ENCODE measurements around the gene LYZL6.
"Not testable (repeated sequence)": the region's sequence is repeated elsewhere in the genome, so short reads cannot be mapped to it uniquely, and the experiment has no call there.

Gene LYZL6

DNA sequence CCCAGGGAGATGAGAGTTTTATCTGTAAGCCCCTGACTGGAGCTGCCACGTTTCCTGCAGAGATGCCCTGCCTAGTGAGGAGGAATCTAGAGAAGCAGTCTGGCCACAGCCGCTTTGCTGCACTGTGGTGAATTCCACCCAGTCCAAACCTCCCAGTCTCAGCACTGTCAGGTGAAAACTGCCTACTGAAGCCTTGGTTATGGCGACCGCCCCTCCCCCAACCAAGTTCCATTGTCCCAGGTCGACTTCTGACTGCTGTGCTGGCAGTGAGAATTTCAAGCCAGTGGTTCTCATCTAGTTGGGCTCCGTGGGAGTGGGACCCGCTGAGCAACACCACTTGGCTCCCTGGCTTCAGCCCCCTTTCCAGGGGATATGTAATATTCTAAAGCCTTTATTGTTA lies 10.2 kb upstream of the LYZL6 start:
- intact Hi-C loops (cut with DNase I) = no loop called here
- no peak for DNase-seq

DNA sequence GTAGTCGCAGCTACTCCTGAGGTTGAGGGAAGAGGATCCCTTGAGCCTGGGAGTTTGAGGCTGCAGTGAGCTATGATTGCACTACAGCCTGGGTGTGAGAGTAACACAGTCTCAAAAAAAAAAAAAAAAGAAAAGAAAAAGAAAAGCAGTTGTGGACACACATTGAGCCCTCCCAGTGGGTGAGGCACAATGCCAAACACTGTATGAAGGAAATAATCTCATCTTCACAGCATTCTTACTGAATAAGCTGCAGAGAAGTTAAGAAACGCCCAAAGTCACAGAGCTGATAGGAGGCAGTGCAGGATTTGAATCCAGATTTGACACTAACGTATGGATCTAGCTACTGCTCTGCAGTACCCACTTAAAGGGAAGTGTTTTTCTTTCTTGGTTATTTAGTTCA lies 5.9 kb upstream of the LYZL6 start:
- intact Hi-C loops (cut with DNase I) = no loop called here

DNA sequence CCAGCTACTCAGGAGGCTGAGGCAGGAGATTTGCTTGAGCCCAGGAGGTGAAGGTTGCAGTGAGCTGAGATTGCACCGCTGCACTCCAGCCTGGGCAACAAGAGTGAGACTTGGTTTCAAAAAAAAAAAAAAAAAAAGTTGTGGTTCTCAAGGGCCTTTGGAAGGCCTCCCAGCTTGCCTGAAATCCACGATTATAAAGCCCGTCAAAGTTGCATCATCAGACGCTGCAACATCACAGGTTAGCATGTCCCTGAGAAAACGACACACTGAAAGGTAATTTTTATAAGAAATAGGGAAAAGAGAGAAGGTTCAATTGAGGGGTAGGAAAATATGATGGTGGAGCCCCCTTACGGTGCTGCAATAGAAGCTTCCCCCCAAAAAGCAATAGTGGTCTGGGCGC lies 4.6 kb upstream of the LYZL6 start:
- intact Hi-C loops (cut with DNase I) = no loop called here
- no peak for DNase-seq

More for the DNA sequence above, 5.9 kb upstream of the LYZL6 start:
- DNase-seq = no peak

DNA sequence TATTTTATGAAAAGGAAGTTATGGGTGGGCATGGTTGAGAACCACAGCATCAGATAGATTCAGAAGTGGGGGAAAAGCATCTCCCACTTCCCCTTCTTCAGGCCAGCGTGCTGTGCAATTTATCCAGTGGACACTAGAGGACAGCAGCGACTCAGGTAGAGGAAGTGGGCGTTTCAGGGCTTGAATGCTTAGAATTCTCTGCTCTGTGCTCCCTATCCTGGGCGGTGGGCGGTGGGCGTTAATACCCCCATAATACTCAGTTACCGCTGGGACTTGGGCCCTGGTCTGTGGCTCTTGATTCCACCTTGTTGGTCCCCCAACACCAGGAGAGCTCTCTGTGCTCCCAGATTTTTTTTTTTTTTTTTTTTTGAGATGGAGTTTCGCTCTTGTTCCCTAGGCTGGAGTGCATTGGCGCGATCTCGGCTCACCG lies 3.7 kb upstream of the LYZL6 start:
- peak in 23 of 42 donors; percentile 9 to 60 (median 29) for DNase-seq
- intact Hi-C loops (cut with DNase I) = no loop called here

DNA sequence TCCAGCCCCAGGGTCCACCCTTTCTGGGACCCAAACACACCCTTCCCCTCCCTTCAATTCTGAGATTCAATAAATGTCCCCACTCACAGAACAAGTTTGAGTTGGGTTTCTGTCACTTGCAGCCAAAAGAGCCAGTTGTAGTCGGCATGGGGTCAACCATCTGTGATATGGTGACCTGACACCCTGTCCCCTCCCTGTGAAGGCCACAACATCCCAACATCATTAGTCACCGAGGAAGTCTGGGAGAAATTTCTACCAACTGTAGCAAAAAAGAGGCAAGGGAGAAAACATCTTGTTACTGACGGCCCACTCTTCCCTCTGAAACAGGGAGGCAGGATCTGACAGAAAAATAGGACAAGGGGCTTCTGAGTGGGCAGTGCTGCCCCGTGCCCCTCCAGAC lies 638 bp upstream of the LYZL6 start:
- no peak for DNase-seq
- intact Hi-C loops (cut with DNase I) = no loop called here

DNA sequence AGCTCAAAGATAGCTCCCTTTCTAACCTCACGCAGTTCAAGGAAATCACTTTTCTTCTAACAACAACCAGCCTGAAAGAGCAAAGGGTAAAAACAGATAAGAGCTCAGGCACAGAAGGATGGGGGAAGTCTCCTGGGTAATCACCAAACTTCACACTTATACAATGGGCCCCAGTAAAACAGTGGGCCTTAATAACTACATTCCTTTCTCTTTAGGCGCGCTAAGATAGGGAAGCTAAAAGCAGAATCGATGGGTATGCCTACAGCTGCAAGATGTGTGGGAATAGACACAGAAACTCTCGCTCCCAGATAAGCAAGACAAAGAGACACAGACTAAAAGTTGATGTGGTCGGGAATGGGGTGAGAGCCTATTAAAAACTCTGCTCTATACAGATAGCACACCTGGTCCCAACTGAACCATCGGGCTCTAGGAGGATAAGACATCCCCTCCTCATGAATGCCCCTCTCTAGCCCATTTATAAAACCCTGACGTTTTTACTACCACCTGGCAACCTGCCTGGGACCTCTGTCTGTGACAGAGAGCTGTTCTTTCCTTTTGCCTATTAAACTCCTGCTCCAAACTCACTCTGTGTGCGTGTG lies 826 bp downstream of the LYZL6 start:
- DNase-seq = no peak
- intact Hi-C loops (cut with DNase I) = no loop called here

DNA sequence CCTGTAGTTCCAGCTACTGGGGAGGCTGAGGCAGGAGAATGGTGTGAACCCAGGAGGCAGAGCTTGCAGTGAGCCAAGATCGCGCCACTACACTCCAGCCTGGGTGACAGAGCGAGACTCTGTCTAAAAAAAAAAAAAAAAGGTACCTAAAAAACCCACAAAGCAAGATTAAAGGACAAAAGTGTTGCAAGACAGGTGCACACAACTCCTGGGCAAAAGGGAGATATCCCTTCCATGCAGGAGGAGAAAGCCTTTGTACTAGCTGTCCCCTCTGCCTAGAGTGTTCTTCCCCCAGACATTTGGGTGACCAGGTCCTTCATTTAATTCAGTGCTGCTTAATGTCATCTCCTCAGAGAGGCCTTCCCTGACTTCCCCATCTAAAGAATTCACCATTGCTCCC lies 5.0 kb downstream of the LYZL6 start:
- DNase-seq; intact Hi-C loops (cut with DNase I): not testable (repeated sequence)

DNA sequence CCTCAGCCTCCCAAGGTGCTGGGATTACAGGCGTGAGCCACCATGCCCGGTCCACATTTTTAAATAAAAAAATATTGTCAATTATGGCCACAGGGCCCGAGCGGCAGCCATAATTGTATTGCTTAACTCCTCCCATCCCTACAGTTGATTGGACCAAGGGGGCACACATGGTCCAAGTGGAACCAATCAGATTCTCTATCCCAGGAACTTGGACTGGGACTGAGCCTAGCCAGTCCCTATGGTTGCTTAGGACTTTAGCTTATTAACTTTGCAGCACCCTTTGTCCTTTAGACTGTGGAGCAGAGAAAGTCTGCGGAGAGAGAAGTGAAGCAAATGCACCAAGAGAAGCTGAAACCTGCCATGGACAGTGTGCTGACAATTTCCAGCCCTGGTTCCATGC lies 7.5 kb downstream of the LYZL6 start:
- intact Hi-C loops (cut with DNase I) = no loop called here
- DNase-seq = peak in 1 of 42 donors; percentile 8

DNA sequence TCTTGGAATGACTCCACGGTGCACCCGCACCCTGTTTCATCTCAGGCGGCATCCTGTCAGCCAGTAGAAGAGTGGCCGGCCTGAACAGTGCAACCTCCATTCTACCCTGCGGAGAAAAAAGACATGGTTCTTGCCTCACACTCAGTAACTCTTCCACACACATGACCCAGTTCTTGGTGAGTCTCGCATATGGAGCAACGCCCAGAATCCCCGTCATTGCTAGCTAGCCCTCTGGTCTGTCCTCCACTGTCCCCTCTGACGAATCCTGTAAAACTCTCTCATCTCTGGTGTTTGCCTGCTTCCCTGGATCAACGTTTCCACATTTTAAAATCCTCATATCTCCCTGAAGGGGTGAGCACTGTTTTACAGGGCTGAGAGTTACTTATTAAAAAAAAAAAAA lies 8.8 kb downstream of the LYZL6 start:
- DNase-seq = peak in 1 of 42 donors; percentile 30
- intact Hi-C loops (cut with DNase I) = no loop called here

DNA sequence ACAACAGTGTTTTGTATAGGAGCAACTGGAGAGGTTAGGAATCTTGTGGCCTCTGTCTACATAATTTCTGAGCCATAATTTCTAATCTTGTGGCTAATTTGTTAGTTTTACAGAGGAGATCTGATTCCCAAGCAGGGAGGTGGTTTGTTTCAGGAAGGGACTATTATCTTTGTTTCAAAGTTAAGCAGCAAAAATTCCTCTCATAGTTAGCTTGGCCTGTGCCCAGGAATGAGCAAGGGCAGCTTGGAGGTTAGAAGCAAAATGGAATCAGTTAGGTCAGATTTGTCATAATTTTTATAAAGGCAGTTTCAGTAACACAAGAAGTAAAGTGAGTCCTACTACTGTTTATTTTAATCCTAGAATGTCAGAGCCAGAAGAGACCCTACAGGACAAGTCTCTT lies 10.9 kb downstream of the LYZL6 start:
- no peak for DNase-seq
- intact Hi-C loops (cut with DNase I) = no loop called here

DNA sequence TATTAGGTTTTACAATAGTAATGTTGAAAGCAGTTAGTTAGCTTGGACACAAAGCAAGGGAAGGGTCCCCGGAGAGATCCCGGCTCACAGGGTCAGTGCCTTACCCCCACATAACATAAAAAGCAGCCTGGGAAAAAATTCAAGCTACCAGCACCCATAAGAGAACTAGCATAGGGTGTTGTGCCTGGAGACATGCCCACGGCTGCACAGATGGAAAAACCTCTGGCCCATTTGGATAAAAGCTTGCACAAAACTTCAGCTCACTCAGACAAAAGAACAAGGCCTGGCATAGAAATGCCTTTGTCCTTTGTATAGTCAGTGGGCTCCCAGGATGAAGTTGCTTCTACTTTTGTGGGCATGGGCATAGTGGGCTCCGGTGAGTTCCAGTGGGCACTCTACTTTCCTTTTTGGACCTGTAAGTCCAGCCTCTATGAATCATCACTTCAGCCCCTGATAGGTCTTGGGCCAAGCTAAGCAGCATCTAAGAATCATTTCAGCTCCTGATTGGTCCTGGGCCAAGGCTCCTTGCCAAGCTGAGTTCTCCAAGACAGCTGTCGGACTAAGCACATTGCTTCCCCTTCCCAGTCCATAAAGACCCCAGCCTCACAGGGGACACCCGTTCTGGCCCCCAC lies 11.6 kb downstream of the LYZL6 start:
- intact Hi-C loops (cut with DNase I) = no loop called here
- peak in 1 of 42 donors; percentile 1 for DNase-seq

DNA sequence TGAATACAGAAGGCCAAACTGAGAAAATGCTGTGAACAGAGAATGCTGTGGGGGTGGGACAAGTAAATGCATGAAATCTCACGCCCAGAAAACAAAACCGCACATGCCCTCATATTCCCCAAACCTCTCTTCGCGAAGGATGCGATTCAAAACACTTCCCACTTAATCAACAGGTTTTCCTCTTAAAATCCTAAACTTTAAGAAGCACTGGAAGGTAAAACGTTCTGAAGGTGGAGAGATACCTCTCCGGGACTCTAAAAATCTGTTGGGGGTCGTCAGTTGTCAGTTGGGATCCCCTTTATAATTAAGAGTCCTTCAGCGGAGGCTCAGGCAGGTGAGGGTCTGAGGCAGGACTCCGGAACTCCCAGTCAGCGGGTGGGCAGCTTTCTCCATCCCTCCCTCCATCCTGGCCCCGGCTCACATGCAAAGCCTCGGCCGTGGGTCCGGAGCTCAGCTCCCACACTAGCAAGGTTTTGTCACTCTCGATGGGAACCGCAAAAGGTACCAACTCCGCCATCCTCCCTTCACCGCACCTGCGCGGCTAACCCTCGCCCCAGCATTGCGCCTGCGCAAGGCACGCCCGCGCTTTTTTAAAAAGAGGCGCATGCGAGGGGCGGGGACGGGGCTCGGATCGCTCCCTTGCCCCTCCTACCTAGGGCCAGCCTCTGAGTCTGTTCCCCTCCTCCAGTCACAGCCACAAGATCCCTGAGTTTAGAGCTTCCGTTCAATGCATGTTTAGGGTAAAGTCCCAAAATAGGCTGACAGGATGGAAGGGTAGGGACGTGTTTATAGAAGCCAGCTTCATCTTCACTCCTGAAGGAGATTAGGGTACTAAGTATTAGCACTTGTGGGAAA lies 13.1 kb downstream of the LYZL6 start, which contains the start of gene RDM1:
RDM1 (minus strand) TSS at position 563 of the 855 bp plus-strand sequence; CDS start at position 517, 46 bp downstream.
- peak; percentile 20 to 87 (median 73) for DNase-seq
- intact Hi-C loops (cut with DNase I) = no loop called here

DNA sequence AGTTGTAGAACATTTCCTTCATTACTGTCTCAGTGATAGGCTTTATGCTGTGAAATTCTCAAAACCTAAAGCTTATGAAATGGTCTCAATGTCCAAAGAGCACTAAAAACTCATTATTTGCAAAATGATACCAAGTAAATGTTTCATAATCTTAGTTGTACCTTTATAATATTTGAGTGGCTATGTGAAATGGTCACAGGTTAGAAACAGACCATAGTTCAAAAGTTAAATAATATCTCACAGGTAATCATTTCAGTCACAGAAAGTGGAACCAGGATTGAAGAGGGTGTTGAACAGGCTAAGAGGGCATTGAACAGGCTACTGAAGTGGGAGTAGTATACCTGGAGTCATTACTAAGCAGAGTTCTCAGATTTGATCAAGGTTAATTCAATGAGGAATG lies 15.8 kb downstream of the LYZL6 start:
- intact Hi-C loops (cut with DNase I) = no loop called here
- DNase-seq = no peak

DNA sequence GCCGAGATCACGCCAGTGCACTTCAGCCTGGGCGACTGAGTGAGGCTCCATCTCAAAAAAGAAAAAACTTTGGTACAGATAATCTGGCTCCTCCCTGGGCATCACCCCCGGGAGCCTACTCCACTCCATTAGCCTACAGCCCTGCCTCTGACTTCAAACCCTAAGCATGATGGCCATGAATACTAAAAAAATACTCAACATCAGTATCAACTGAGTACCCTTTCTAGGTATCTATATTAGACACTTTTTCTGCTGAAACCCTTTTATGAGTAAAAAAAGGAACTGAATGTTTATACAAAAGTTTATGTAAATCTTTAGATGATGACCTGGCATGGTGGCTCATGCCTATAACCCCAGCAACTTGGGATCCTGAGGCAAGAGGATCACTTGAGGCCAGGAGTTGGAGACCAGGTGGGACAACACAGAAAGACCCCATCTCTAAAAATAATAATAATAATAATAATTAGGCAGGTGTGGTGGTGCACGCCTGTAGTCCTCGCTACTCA lies 19.9 kb downstream of the LYZL6 start:
- DNase-seq = no peak
- intact Hi-C loops (cut with DNase I) = no loop called here

DNA sequence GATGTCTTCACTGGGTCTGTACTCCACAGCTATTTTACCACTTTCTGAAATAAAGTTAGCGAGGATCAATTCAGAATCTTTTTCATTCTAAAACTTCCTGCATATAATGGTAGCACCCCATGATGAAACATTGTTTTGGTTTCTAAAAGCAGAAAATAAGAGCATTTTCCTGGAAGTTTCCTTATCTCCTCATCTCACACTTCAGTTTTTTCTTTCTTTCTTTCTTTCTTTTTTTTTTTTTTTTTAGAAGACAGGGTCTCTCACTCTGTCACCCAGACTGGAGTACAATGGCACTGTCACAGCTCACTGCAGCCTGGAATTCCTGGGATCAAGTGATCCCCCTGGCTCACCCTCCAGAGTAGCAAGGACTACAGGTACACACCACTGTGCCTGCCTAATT lies 23.3 kb downstream of the LYZL6 start:
- no peak for DNase-seq
- intact Hi-C loops (cut with DNase I) = no loop called here

DNA sequence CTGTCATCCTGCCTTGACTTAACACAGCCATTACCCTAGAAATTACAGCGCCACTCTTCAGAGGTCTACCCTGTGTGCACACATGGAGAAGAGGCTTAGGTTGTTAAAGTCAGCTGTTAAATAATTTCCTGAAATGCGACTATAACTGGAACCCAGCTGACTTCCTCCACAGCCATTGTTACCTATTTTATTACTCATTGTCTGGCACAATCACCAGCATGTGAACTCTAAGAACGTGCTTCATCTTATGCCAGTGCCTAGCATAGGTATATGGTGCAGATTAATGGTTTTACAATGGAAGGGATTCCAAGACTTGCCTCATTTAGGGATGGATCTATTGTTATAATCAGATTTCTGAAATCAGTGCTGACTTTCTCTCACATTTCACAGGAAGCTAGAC lies 24.8 kb downstream of the LYZL6 start:
- intact Hi-C loops (cut with DNase I) = no loop called here
- no peak for DNase-seq

DNA sequence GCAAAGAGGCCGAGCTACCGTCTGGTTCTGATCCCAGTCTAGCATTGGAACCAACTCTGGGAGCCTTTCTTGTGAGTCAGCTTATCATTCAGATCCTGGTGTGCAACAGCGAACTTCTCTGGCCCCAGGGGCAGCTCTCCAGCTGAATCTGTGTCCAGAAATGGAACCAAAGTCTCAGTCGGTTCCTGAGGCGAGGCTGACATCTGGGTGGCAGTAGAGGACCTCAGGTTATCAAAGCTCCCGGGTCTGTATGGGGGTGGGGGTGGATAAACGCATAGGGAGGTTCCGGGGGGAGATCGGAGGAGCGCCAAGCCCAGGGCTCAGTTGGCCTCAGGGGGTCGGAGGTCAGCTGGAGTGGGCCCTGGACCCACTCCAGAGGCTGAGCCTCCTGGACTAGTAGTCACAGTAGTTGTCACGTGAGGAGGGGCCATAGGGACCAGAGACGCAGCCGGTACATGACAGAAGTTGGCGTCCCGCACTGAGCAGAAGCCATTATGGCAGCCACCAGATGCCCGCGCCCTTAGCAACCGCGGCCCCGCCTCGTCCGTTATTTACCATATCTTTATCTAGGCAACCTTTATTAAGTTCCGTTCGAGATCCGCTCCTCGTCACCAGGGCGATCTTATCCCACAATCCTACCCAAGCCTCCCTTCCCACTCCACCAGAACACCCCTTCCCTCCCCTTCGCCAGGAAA lies 25.8 kb downstream of the LYZL6 start:
- DNase-seq = no peak
- intact Hi-C loops (cut with DNase I) = no loop called here

DNA sequence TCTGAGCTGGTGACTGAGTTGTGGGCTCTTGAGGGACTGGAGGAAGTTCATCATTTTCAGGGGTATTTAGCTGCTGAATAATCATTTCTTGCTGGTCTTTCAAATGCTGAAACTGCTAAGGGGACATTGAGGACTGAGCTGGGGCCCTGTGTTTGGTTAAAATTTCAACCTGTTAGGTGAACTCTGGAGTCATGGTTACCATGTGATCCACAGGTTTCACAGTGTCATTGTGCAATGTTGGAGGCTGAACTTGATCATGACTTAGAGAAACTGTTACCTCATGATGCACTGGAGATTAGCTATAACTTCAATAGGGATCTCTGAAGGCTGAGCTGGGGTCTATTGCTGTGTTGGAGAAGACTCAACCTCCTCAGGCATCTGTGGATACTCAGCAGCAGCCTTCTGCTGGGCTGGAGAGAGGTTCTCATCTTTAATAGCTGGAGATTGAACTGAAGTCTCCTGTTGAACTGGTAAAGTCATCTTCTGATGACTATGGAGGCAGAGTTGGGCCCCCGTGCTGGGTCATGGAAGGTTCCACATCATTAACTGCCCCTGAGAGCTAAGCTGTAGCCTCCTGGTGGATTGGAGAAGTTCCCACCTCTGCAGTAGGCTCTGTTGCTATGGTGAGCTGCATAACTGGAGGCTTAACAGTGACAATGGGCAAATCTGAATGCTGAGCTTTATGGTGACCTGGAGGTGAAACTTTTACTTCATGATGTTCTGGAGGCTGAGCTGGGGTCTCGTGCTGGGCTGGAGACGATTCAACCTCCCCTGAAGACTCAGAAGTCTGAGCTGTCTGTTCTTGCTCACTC lies 28.2 kb downstream of the LYZL6 start:
- intact Hi-C loops (cut with DNase I) = no loop called here
- no peak for DNase-seq

DNA sequence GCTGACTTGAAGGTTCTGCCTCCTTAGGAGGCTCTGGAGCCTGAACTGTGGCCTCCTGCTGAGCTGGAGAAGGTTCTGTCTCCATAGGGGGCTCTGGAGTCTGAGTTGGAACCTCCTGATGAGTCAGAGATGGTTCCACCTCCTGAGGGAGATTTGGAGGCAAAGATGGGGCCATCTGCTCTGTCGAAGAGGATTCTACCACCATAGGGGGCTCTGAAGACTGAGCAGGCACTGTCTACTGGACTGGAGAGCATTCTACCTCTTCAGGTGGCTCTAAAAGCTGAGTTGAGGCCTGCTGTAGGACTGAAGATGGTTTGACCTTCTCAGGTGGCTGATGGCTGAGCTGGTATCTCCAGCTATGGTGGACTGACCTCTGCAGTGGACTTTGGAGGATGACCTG lies 29.2 kb downstream of the LYZL6 start:
- intact Hi-C loops (cut with DNase I) = no loop called here
- DNase-seq = no peak

Data from head of caudate nucleus (tissue), 42 donors.